HEK293 (cell line): ENCODE results near the gene PRICKLE3.

Source experiments
- BCL6B ChIP-seq: fragments of 450-650 bp; formaldehyde crosslinking; IDR thresholded peaks from 2 replicates; pipeline ENCODE4 v1.5.1; 2017; ENCODE audit warnings: missing biosample characterization, missing genetic modification characterization
- GLIS1 ChIP-seq: fragments of 450-650 bp; formaldehyde crosslinking; IDR thresholded peaks from 2 replicates; pipeline ENCODE4 v1.5.1; 2016; ENCODE audit warnings: missing biosample characterization, missing genetic modification characterization
- HIC1 ChIP-seq: fragments of 450-650 bp; formaldehyde crosslinking; IDR thresholded peaks from 2 replicates; pipeline ENCODE4 v1.5.1; 2016; ENCODE audit warnings: missing biosample characterization, missing genetic modification characterization
- HOXD13 ChIP-seq: sonication (generic); formaldehyde crosslinking; IDR thresholded peaks from 2 replicates; pipeline ENCODE4 v1.8.0; 2022; ENCODE audit warnings: missing genetic modification reagents, borderline replicate concordance
- INSM2 ChIP-seq: fragments of 450-650 bp; formaldehyde crosslinking; IDR thresholded peaks from 2 replicates; pipeline ENCODE4 v1.5.1; 2016; ENCODE audit warnings: missing biosample characterization, missing genetic modification characterization
- KLF16 ChIP-seq: fragments of 450-650 bp; formaldehyde crosslinking; IDR thresholded peaks from 2 replicates; pipeline ENCODE4 v1.5.1; 2017; ENCODE audit warnings: missing biosample characterization, missing genetic modification characterization
- PRDM4 ChIP-seq: fragments of 450-650 bp; formaldehyde crosslinking; IDR thresholded peaks from 2 replicates; pipeline ENCODE4 v1.5.1; 2017; ENCODE audit warnings: missing biosample characterization, missing genetic modification characterization
- SCRT2 ChIP-seq: fragments of 450-650 bp; formaldehyde crosslinking; IDR thresholded peaks from 2 replicates; pipeline ENCODE4 v1.5.1; 2016; ENCODE audit warnings: missing biosample characterization, missing genetic modification characterization
- WT1 ChIP-seq: fragments of 450-650 bp; formaldehyde crosslinking; IDR thresholded peaks from 2 replicates; pipeline ENCODE4 v1.5.1; 2016; ENCODE audit warnings: missing biosample characterization, missing genetic modification characterization
- ZBTB48 ChIP-seq: fragments of 450-650 bp; formaldehyde crosslinking; IDR thresholded peaks from 2 replicates; pipeline ENCODE4 v1.5.1; 2016; ENCODE audit warnings: missing biosample characterization, missing genetic modification characterization
- ZFP3 ChIP-seq: fragments of 450-650 bp; formaldehyde crosslinking; IDR thresholded peaks from 2 replicates; pipeline ENCODE4 v1.5.1; 2016; ENCODE audit warnings: low read depth, missing biosample characterization, missing genetic modification characterization
- ZNF146 ChIP-seq: fragments of 450-650 bp; formaldehyde crosslinking; IDR thresholded peaks from 2 replicates; pipeline ENCODE4 v1.5.1; 2016; ENCODE audit warnings: missing biosample characterization, missing genetic modification characterization
- ZNF175 ChIP-seq: fragments of 450-650 bp; formaldehyde crosslinking; IDR thresholded peaks from 2 replicates; pipeline ENCODE4 v1.5.1; 2016; ENCODE audit warnings: missing biosample characterization, missing genetic modification characterization
- ZNF239 ChIP-seq: fragments of 450-650 bp; formaldehyde crosslinking; IDR thresholded peaks from 2 replicates; pipeline ENCODE4 v1.5.1; 2016; ENCODE audit warnings: missing biosample characterization, missing genetic modification characterization
- ZNF274 ChIP-seq, 2 experiments: fragments of 200-500 bp in 1 of 2; fragments of 450-650 bp in 1 of 2; sonication (Bioruptor generic) in 1 of 2; formaldehyde crosslinking in 1 of 2; IDR thresholded peaks; 2 replicates each; pipeline versions ENCODE4 v1.5.1 to v1.6.1; 2014 to 2016; ENCODE audit warnings: borderline replicate concordance in 1 of 2, inconsistent platforms in 1 of 2, low read length in 1 of 2, missing biosample characterization in 1 of 2, missing genetic modification characterization in 1 of 2
- ZNF404 ChIP-seq: fragments of 450-650 bp; formaldehyde crosslinking; IDR thresholded peaks from 2 replicates; pipeline ENCODE4 v1.5.1; 2017; ENCODE audit warnings: missing biosample characterization, missing genetic modification characterization
- ZNF426 ChIP-seq: fragments of 450-650 bp; formaldehyde crosslinking; IDR thresholded peaks from 2 replicates; pipeline ENCODE4 v1.5.1; 2017; ENCODE audit warnings: missing biosample characterization, missing genetic modification characterization, mild to moderate bottlenecking, inconsistent platforms, moderate library complexity
- ZNF488 ChIP-seq: fragments of 450-650 bp; formaldehyde crosslinking; IDR thresholded peaks from 2 replicates; pipeline ENCODE4 v1.5.1; 2016; ENCODE audit warnings: missing biosample characterization, missing genetic modification characterization
- ZNF518A ChIP-seq: fragments of 450-650 bp; formaldehyde crosslinking; conservative IDR thresholded peaks from 2 replicates; pipeline ENCODE4 v1.5.1; 2016; ENCODE audit warnings: low read depth, missing biosample characterization, missing genetic modification characterization
- ZNF561 ChIP-seq: fragments of 450-650 bp; IDR thresholded peaks from 2 replicates; pipeline ENCODE4 v1.5.1; 2018; ENCODE audit warnings: missing biosample characterization, missing genetic modification characterization, borderline replicate concordance
- ZNF654 ChIP-seq: fragments of 450-650 bp; formaldehyde crosslinking; IDR thresholded peaks from 2 replicates; pipeline ENCODE4 v1.5.1; 2016; ENCODE audit warnings: low read depth, missing biosample characterization, missing genetic modification characterization
- ZNF658 ChIP-seq: fragments of 450-650 bp; formaldehyde crosslinking; IDR thresholded peaks from 2 replicates; pipeline ENCODE4; 2016; ENCODE audit warnings: missing biosample characterization, missing genetic modification characterization
- ZNF660 ChIP-seq: fragments of 450-650 bp; IDR thresholded peaks from 2 replicates; pipeline ENCODE4 v1.5.1; 2018; ENCODE audit warnings: missing biosample characterization, mild to moderate bottlenecking, missing genetic modification characterization
- ZNF707 ChIP-seq: fragments of 450-650 bp; formaldehyde crosslinking; IDR thresholded peaks from 2 replicates; pipeline ENCODE4 v1.5.1; 2016; ENCODE audit warnings: missing biosample characterization, missing genetic modification characterization
- ZSCAN18 ChIP-seq: fragments of 450-650 bp; formaldehyde crosslinking; IDR thresholded peaks from 2 replicates; pipeline ENCODE4 v1.5.1; 2016; ENCODE audit warnings: missing biosample characterization, missing genetic modification characterization

PRICKLE3 gene

GRCh38 chrX:49172280-49172780, 13.8 kb downstream of the PRICKLE3 start (continued):
- no peak for TF ChIP-seq HOXD13
- TF ChIP-seq ZBTB48: peak; percentile 82
- peak; percentile 81 for TF ChIP-seq GLIS1 (tag by site-specific recombination)
- no peak for TF ChIP-seq ZNF658 (tag by site-specific recombination)
- no peak for TF ChIP-seq ZNF274 (IDR thresholded peaks at IDR 0.05; ENCODE audit: low read length)
- TF ChIP-seq ZNF274 (tag by site-specific recombination; IDR thresholded peaks at IDR 0.05; ENCODE audit: borderline replicate concordance): no peak
- no peak for TF ChIP-seq PRDM4
- no peak; the same call in 1 of the 2 replicates for TF ChIP-seq WT1 (tag by site-specific recombination)
- peak; percentile 14; the same call in 1 of the 2 replicates for TF ChIP-seq ZSCAN18 (tag by site-specific recombination)
- no peak for TF ChIP-seq ZNF239
- no peak; the same call in 1 of the 2 replicates for TF ChIP-seq ZNF518A (tag by site-specific recombination)
- TF ChIP-seq ZNF426 (tag by site-specific recombination): no peak
- no peak for TF ChIP-seq ZNF488
- no peak for TF ChIP-seq ZNF404 (tag by site-specific recombination)
- no peak for TF ChIP-seq ZNF175 (tag by site-specific recombination)
- no peak for TF ChIP-seq ZFP3 (tag by site-specific recombination)
- TF ChIP-seq HIC1 (tag by site-specific recombination): peak; percentile 70; the same call in 1 of the 2 replicates
- TF ChIP-seq KLF16: no peak
- peak; percentile 32; the same call in 1 of the 2 replicates for TF ChIP-seq ZNF561 (tag by site-specific recombination)
- TF ChIP-seq ZNF660: no peak; the same call in 1 of the 2 replicates
- TF ChIP-seq ZNF146 (tag by site-specific recombination): no peak
- no peak for TF ChIP-seq SCRT2 (tag by site-specific recombination)
- no peak for TF ChIP-seq ZNF707 (tag by site-specific recombination)
- no peak for TF ChIP-seq ZNF654 (tag by site-specific recombination)
- no peak for TF ChIP-seq INSM2
- TF ChIP-seq BCL6B (tag by site-specific recombination): no peak
